GM21737 (cell line): Measurements from ENCODE around the gene TCF23.
"Not testable (repeated sequence)": the region's sequence is repeated elsewhere in the genome, so short reads cannot be mapped to it uniquely, and the experiment has no call there.

ENCODE experiments used
- ATAC-seq: cut with Tn5 transposase; IDR thresholded peaks from one replicate; pipeline ENCODE4 v1.9.1; 2021; ENCODE audit warnings: mild to moderate bottlenecking, moderate library complexity; ENCODE audit not compliant: unreplicated experiment

Gene TCF23

GRCh38 chr2:27152102-27152795 lies 3.4 kb downstream of the TCF23 start:
- ATAC-seq, result no peak

GRCh38 chr2:27152796-27153464 lies 4.1 kb downstream of the TCF23 start:
- no peak for ATAC-seq

- ATAC-seq, result no peak
These were observed 5.7 kb downstream of the TCF23 start for GRCh38 chr2:27154488-27154887.

GRCh38 chr2:27155069-27155520 lies 6.3 kb downstream of the TCF23 start:
- ATAC-seq, result no peak

GRCh38 chr2:27158468-27158867 lies 9.7 kb downstream of the TCF23 start:
- no peak for ATAC-seq

- ATAC-seq, result no peak
These were observed 10.5 kb downstream of the TCF23 start for GRCh38 chr2:27159271-27159670.

- ATAC-seq, result no peak
These were observed 11.4 kb downstream of the TCF23 start for GRCh38 chr2:27160191-27160590.

GRCh38 chr2:27162151-27163121 lies 13.6 kb downstream of the TCF23 start:
- no peak for ATAC-seq

- ATAC-seq, result no peak
These were observed 16.4 kb downstream of the TCF23 start for GRCh38 chr2:27164960-27165763.

- no peak for ATAC-seq
These were observed 22.0 kb downstream of the TCF23 start for GRCh38 chr2:27170581-27171337.

GRCh38 chr2:27171351-27171848 lies 22.6 kb downstream of the TCF23 start:
- ATAC-seq, result no peak

GRCh38 chr2:27174638-27175037 lies 25.8 kb downstream of the TCF23 start:
- no peak for ATAC-seq

- no peak for ATAC-seq
These were observed 26.5 kb downstream of the TCF23 start for GRCh38 chr2:27175330-27175729.

- not testable (repeated sequence) for ATAC-seq
These were observed 27.0 kb downstream of the TCF23 start for GRCh38 chr2:27175781-27176180.

- no peak for ATAC-seq
These were observed 28.9 kb downstream of the TCF23 start for GRCh38 chr2:27177441-27178351.

- ATAC-seq, result no peak
These were observed 29.7 kb downstream of the TCF23 start for GRCh38 chr2:27178469-27178868.

- ATAC-seq, result no peak
These were observed 30.7 kb downstream of the TCF23 start for GRCh38 chr2:27179344-27180000.

- no peak for ATAC-seq
These were observed 33.5 kb downstream of the TCF23 start for GRCh38 chr2:27182346-27182745.
